ENCODE results near the gene PPP3CA. TPM values are rescaled to one million over a fixed set of nuclear protein-coding genes. Genes with fewer than 3 reads are reported as not detected.

PPP3CA gene
- total RNA-seq, 2 donors from 2014 or later: 3.3 to 3.5 TPM

DNA sequence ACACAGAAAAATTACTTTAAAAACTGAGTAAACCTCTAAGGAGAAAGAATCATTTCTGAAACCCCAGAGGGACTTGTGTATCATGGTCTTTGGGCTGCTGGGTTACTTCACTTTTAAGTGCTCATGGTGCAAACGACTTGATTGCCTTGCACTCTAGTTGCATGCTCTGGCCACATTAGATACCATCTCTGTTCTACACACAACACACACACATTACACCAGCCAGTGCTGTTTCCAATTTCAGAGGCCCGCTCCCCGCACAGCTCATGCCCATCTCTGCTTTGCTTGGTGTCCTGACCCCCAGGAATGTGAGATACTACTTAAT, 2.1 kb downstream of the PPP3CA start:
- no peak for ATAC-seq
- Mint-ChIP-seq H3K9me3 (no peaks in the 10 kb centered on the region), H3K27ac (no peak overlapping the region), H3K36me3 (peaks cover 0 to 6% of the 10 kb centered on the region in 2 donors)
- no peak for DNase-seq (ENCODE audit: low spot score in 2 of 2)

DNA sequence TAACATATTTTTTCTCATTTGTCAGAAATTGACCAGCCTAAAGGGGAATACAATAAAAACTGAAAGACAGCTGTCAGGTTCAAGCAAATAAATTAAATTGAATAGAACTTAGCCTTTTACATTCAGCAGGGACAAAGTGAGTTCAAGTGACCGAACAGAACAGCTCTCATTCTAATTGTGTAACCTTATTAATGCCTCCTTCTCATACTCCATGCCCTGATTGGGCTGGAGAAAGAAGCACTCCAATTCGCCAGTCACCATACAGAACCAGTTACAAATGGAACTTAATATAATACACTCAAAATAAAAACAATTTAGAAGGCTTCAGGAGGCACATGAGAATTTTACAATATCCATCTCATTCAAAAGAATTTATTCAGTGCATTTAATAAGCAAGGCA, 8.0 kb downstream of the PPP3CA start:
- Mint-ChIP-seq H3K9me3 (peaks cover 0 to 8% of the 10 kb centered on the region in 2 donors), H3K27ac (no peak overlapping the region), H3K36me3 (peaks cover 0 to 9% of the 10 kb centered on the region in 2 donors)
- no peak for DNase-seq (ENCODE audit: low spot score in 2 of 2)
- ATAC-seq: no peak

GRCh38 chr4:101337688-101338087, 9.6 kb downstream of the PPP3CA start:
- peaks cover 0 to 9% of the 10 kb centered on the region in 2 donors for H3K36me3 Mint-ChIP-seq
- DNase-seq (ENCODE audit: low spot score in 2 of 2) (no peak), ATAC-seq (no peak)

DNA sequence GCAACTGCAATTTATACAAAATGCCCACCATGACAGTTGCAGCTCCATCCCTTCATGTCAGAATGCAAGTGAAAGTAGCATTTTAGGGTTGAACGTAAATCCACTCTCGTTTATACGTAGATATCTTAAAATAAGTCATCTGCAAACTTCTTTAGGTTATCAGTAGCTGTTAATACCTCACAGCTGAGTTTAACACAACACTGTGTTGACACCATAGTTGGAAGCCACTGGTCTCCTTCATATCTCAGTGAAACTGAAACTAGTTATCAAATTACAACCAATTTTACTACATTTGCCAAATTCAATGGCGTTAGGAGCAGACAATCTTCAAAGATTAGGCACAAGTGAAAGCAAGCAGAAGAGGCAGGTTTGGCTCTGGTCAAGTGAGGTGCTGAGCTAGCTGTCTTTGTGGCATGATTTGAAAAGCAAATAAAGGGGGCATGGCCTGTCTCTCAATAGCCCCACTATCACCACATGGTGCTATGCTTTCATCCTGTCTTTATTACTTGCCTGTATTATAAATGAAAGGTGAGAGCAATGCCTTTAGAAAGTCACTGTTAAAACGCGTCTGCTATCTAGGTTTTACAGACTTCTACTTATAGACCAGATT, 12.3 kb downstream of the PPP3CA start:
- Mint-ChIP-seq H3K36me3 (peaks cover 0 to 9% of the 10 kb centered on the region in 2 donors), H3K27ac (no peak overlapping the region), H3K9me3 (peaks cover 0 to 8% of the 10 kb centered on the region in 2 donors)
- ATAC-seq (no peak), DNase-seq (ENCODE audit: low spot score in 2 of 2) (no peak)

More at GRCh38 chr4:101337688-101338087, 9.6 kb downstream of the PPP3CA start:
- Mint-ChIP-seq H3K9me3 (peaks cover 0 to 8% of the 10 kb centered on the region in 2 donors), H3K27ac (no peak overlapping the region)

- ATAC-seq (no peak), DNase-seq (ENCODE audit: low spot score in 2 of 2) (no peak)
- H3K9me3 Mint-ChIP-seq: peaks cover 0 to 8% of the 10 kb centered on the region in 2 donors
- H3K36me3 Mint-ChIP-seq: peaks cover 0 to 9% of the 10 kb centered on the region in 2 donors
- no peak overlapping the region for H3K27ac Mint-ChIP-seq
These were observed 14.9 kb downstream of the PPP3CA start for GRCh38 chr4:101332424-101332823.

GRCh38 chr4:101331017-101331416, 16.3 kb downstream of the PPP3CA start:
- peaks cover 0 to 9% of the 10 kb centered on the region in 2 donors for H3K36me3 Mint-ChIP-seq
- ATAC-seq (no peak), DNase-seq (ENCODE audit: low spot score in 2 of 2) (no peak)
- H3K27ac Mint-ChIP-seq: no peak overlapping the region
- peaks cover 0 to 8% of the 10 kb centered on the region in 2 donors for H3K9me3 Mint-ChIP-seq

DNA sequence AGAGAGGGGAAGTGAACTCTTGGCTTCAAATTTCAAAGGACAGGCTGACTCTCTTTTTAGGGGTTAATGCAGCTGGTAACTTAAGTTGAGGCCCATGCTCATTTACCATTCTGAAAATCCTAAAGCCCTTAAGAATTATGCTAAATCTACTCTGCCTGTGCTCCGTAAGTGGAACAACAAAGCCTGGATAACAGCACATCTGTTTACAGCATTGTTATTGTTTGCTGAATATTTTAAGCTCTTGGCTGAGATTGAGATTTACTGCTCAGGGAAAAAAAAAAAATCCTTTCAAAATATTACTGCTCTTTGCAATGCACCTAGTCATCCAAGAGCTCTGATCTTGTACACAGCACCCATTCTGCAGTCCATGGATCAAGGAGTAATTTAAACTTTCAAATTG, 17.7 kb downstream of the PPP3CA start:
- H3K27ac Mint-ChIP-seq: no peak overlapping the region
- no peak for ATAC-seq
- no peak for DNase-seq (ENCODE audit: low spot score in 2 of 2)
- H3K9me3 Mint-ChIP-seq: peaks cover 0 to 1% of the 10 kb centered on the region in 2 donors
- H3K36me3 Mint-ChIP-seq: no peaks in the 10 kb centered on the region

DNA sequence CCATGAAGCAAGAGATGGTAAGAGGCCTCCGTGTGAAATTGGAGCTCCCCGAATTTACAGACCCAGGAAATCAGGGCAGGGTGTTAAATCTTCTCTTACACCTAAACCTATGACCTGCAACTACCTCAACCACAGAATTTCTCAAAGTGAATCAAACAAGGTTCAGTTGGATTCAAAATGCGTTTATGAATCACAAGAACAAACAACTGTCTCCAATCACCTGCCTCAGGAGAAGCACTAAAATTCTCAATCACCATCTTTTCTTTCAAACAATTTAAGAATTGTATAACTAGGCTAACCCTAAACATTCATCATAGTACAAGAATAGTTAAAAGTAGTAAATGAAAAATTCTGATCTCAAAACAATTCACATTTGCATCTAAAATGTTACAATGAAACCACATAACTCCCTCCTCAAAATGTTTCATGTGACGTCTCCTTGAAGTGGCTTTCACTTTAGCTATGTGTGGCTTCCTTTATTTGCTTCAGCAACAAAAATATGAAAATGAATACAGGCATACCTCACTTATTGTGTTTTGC, 19.2 kb downstream of the PPP3CA start:
- peak; percentile 91 to 94 for ATAC-seq
- H3K36me3 Mint-ChIP-seq: peaks cover 0 to 4% of the 10 kb centered on the region in 2 donors

GRCh38 chr4:101326576-101326975, 20.8 kb downstream of the PPP3CA start:
- Mint-ChIP-seq H3K9me3 (no peaks in the 10 kb centered on the region), H3K27ac (no peak overlapping the region), H3K36me3 (peaks cover 0 to 4% of the 10 kb centered on the region in 2 donors)
- no peak for DNase-seq (ENCODE audit: low spot score in 2 of 2)
- no peak for ATAC-seq

More for the DNA sequence above, 19.2 kb downstream of the PPP3CA start:
- DNase-seq (ENCODE audit: low spot score in 2 of 2): peak in 1 of 2 donors; percentile 26
- H3K27ac Mint-ChIP-seq: peak overlapping the region; percentile 6 to 82
- H3K9me3 Mint-ChIP-seq: no peaks in the 10 kb centered on the region

DNA sequence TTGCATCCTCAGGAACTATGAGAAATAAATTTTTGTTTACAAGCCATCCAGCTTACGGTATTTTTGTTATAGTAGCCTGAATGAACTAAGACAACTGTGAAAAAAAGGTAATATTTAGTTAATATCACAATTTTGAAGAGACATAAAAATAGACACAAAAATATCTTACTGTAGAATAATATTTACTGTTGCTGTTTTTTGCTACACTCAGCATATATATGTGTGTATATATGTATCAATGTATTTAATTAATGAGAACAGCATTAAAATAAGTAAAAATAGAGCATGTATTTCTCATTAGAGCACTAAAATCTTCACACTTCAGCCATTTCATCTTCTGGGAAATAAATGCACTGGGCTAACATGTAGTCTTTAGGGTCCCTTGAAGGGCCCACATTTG, 24.6 kb downstream of the PPP3CA start:
- H3K27ac Mint-ChIP-seq: no peak overlapping the region
- ATAC-seq: no peak
- no peak for DNase-seq (ENCODE audit: low spot score in 2 of 2)
- peaks cover 0 to 4% of the 10 kb centered on the region in 2 donors for H3K36me3 Mint-ChIP-seq
- no peaks in the 10 kb centered on the region for H3K9me3 Mint-ChIP-seq

DNA sequence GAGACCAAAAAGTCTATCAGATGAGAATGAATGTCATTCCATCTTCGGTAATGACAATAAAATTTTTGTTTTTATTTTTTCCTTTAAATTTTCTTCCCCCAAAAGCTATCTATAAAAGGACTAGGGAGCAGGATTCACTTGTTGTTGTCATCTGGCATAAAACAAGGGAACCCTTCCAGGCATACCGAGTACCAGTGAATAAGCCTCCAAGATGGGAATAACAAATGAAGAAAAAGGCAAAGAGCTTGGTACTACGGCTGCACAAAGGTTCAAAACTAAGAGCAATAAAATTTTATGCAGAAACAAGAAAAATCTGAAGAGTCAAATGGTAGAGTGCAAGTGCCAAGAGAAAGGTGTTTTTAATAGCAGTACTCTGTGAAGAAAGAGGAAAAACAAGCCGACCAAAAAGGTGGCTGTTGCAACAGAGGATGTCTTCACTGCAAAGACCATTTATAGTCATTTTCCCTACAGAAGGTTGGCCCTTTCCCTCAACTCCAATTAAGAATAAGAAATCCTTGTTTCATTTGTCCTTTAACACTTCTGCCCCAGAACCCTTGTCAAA, 25.8 kb downstream of the PPP3CA start:
- DNase-seq (ENCODE audit: low spot score in 2 of 2) (no peak), ATAC-seq (no peak)
- Mint-ChIP-seq H3K36me3 (peaks cover 0 to 4% of the 10 kb centered on the region in 2 donors), H3K9me3 (no peaks in the 10 kb centered on the region), H3K27ac (no peak overlapping the region)

- ATAC-seq (no peak), DNase-seq (ENCODE audit: low spot score in 2 of 2) (no peak)
- Mint-ChIP-seq H3K36me3 (peaks cover 12 to 15% of the 10 kb centered on the region in 2 donors), H3K27ac (no peak overlapping the region), H3K9me3 (peaks cover 5% of the 10 kb centered on the region in 2 donors)
These were observed 31.5 kb downstream of the PPP3CA start for GRCh38 chr4:101315786-101316185.

DNA sequence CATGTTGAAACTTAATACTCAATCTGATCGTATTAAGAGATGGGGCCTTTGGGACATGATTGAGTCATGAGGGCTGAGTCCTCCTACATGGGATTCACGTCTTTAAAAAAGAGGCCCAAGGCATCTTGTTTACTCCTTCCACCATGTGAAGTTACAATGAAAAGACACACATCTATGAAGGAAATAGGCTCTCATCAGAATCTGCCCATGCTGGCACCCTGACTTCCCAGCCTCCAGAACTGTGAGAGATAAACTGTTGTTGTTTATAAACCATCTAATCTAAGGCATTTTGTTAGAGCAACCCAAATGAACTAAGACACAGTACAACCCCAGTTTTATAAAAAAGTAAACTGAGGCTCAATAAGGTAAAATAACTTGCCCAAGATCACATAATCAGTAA, 32.3 kb downstream of the PPP3CA start:
- DNase-seq (ENCODE audit: low spot score in 2 of 2) (no peak), ATAC-seq (no peak)
- peaks cover 5% of the 10 kb centered on the region in 2 donors for H3K9me3 Mint-ChIP-seq
- H3K36me3 Mint-ChIP-seq: peaks cover 12 to 15% of the 10 kb centered on the region in 2 donors
- H3K27ac Mint-ChIP-seq: no peak overlapping the region

GRCh38 chr4:101309925-101310324, 37.4 kb downstream of the PPP3CA start:
- Mint-ChIP-seq H3K27ac (no peak overlapping the region), H3K9me3 (no peaks in the 10 kb centered on the region), H3K36me3 (peaks cover under 1 to 2% of the 10 kb centered on the region in 2 donors)
- ATAC-seq (no peak), DNase-seq (ENCODE audit: low spot score in 2 of 2) (no peak)

GRCh38 chr4:101307899-101308298, 39.4 kb downstream of the PPP3CA start:
- DNase-seq (ENCODE audit: low spot score in 2 of 2) (no peak), ATAC-seq (no peak)
- Mint-ChIP-seq H3K9me3 (no peaks in the 10 kb centered on the region), H3K27ac (no peak overlapping the region), H3K36me3 (no peaks in the 10 kb centered on the region)

DNA sequence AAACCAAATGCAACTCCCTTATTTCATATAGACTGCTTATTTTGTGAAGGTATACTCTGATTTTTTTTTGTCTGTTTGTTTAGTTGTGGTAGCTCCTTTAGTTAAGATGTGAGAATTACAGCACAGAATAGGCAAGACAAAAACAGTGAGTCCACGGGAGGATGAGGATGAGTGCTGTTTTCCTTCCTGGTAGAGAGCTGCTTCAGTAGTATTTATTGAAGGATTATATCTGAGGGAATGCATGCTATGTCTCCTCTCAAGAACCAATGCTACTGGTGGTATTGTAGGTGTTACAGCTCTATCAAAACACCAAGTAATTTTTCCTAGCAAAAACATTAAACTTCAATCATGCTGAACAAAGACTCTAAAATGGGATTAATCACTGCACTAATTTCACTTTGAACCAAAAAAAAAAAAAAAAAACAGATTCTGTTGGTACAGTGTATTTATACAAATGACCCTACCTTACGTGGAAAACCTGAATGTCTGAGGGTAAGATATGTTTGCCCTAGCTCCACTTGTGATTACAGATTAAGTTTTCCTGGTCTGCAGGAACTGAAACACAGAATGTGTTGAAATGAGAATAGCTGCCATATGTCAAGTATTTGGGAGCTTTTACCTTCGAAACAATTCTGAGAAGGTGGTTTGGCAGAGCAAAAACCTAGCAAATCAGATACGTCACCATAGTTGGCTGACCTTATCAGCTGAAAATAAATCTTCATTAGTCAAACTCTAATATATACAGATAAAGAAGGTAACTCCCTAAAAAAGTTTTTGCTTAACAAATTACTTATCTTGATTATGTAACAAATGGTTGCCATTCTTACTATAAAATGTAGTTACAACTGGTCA, 40.3 kb downstream of the PPP3CA start:
- Mint-ChIP-seq H3K27ac (no peak overlapping the region), H3K36me3 (no peaks in the 10 kb centered on the region), H3K9me3 (no peaks in the 10 kb centered on the region)
- DNase-seq (ENCODE audit: low spot score in 2 of 2) (no peak), ATAC-seq (no peak)

- DNase-seq (ENCODE audit: low spot score in 2 of 2) (no peak), ATAC-seq (peak in 1 of 2 donors; percentile 50)
- H3K27ac Mint-ChIP-seq: no peak overlapping the region
These were observed 41.1 kb downstream of the PPP3CA start for GRCh38 chr4:101306225-101306624.

More at GRCh38 chr4:101306225-101306624, 41.1 kb downstream of the PPP3CA start:
- Mint-ChIP-seq H3K9me3 (no peaks in the 10 kb centered on the region), H3K36me3 (no peaks in the 10 kb centered on the region)
